ENCODE results near the gene NCKAP5.

NCKAP5 gene

GRCh38 chr2:132632000-132632649, 936.1 kb downstream of the NCKAP5 start:
- DNase-seq (ENCODE audit: low read depth): peak; percentile 46

GRCh38 chr2:132627536-132627935, 940.7 kb downstream of the NCKAP5 start:
- peak; percentile 18 for DNase-seq (ENCODE audit: low read depth)

DNA sequence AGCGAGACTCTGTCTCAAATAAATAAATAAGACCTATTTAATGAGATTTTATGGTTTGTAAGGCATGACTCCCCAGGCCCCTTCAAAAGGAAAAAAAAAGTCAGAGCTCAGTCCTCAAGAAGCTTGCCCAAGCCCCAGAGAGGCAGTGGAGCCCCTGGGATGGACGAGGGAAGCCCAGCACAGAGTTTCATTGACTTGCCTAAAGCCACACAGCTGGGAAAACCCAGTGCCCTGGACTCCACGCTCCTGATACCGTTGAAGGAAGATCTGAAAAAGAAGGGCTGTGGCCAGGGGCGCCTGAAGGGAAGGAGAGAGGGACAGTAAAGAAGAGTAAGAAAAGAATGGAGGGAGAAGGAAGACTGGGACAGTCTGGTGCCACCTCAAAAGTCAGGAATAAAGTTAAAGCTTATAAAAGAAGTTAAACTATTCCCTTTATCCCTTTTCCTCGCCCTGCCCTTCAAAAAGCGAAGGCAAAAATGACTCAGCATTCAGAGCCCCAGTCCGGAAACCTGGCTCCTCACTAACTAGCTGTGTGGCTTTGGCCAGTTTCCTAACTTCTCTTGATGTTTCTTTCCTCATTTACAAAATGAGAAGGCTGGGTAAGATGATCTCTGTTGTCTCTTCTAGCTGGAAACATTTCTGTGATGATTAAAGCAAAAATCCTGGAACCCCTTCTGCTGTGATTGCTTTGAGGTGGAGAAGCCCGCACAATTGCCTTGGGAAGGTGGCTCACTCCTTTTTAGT, 945.0 kb downstream of the NCKAP5 start:
- peak; percentile 82 for DNase-seq (ENCODE audit: low read depth)
